NCI-H345 (cell line): ENCODE measurements around the gene DYSF.

Experiments
- DNase-seq: peaks from one replicate; lab custom pipeline; 2025; lab: John Stamatoyannopoulos, UW

Gene DYSF

DNA sequence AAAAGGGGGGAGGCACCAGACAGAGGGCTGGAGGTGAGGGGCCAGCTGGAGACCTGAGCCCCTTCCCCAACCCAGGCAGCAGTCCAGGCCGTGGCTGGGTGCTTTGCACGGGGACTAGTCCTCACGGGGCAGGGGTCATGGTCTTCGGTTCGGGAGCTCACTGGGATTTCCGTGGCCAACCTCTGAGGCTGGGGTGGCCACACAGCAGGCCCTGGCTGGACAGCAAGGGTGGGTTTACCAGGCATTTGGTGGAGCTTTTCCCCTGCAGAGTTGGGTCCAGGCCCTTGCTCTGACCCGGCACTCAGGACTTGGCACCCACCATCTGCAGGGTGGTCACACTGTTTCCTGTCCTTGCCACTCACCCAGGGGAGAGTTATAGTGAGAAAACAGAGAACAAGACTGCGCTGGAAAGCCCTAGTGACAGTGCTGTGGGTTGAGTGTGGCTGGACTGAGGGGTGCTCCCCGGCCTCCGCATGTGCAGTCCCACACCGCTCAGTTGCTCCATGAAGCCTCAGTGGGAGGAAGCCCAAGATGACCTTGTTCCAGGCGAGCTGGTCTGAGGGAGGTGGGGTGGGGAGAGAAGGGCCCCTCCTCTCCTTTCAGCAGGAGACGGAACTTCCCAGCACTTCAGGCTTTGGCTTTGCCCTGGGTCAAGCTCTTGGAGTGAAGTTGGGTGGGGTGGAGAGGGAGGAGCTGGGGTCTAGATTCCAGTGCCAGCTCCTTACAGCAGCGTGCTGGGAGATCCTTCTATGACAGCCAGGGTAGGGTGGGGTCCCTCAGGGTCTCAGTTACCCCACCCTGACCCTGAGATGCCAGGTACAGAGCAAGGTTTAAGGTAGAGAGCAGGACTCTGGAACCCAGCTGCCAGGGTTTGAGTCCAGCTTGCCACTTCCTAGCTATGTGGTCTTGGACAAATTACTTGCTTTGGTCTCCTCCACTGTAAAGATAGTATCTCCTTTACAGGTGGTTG is 219.8 kb downstream of the DYSF start:
- no peak for DNase-seq

- DNase-seq = no peak
Measured at GRCh38 chr2:71674158-71674851, 220.9 kb downstream of the DYSF start.

DNA sequence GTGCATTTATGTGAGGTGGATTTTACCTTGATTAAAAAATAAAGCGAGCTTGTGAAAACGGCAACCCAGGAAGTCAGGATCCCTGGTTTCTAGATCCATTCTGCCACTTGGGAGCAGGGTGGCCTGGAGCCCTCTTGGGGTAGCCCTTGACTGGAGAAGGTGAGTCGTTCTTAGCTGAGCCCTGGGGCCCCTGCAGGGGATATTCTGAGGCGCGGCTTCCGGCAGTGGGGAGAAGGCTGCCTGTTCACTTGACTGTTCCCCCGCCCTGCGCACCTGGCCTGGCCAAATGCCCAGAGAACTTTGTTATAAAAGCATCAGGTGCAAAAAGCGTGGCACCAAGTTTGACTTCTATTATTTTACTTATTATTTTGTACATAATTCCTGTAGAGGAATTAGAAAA is 221.9 kb downstream of the DYSF start:
- DNase-seq = peak; percentile 77

DNA sequence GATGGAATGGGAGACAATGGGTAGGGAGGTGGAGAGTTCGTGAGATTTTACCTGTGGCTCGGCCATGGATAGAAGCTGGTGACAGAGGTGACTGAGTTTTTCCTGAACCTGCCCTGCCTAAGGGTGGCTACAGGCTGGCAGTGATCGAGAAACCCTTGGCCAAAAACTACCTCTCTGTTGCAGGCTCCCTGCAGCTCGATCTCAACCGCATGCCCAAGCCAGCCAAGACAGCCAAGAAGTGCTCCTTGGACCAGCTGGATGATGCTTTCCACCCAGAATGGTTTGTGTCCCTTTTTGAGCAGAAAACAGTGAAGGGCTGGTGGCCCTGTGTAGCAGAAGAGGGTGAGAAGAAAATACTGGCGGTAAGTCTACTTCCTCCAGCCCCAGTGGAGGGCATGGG is 225.5 kb downstream of the DYSF start:
- peak; percentile 49 for DNase-seq

DNA sequence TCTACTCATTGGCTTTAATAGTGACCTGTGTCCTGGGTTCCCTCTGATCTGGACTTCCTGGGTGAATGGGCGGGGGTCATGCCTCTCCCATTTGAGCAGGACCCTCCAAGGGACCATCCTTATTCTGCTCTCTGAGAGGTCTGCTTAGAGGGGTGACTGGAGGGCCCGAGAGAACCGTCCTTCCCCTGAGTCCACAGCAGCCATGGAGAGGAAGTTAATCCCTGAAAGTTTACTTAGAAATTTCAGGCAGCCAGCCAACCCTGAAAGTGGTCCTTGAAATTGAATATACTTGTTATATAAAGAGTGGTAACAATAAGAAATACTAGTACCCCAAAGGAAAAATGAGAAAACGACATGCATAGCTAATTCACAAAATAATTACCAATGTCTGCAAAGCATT is 226.1 kb downstream of the DYSF start:
- DNase-seq = peak; percentile 75

GRCh38 chr2:71680925-71681324 is 227.6 kb downstream of the DYSF start:
- DNase-seq = no peak

DNA sequence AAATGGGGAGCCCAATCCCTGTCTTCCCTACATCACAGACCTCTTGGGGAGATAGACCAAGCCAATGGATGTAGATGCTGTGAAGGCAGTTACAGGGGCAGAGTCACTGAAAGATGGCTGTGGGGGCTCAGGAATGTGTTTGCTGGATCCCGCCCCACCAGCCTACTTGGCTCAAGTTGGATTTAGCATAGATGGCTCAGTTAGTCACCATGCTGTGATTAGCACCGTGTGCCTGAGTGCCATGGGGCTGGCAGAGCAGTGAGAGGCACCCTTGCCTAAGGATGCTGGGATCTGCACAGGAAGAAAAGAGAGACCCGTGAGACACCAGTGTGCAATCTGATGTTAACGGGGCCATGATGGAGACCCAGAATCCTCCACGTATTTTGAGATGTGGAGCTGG is 228.3 kb downstream of the DYSF start:
- DNase-seq = no peak

- no peak for DNase-seq
Measured at GRCh38 chr2:71682341-71682740, 229.0 kb downstream of the DYSF start.

DNA sequence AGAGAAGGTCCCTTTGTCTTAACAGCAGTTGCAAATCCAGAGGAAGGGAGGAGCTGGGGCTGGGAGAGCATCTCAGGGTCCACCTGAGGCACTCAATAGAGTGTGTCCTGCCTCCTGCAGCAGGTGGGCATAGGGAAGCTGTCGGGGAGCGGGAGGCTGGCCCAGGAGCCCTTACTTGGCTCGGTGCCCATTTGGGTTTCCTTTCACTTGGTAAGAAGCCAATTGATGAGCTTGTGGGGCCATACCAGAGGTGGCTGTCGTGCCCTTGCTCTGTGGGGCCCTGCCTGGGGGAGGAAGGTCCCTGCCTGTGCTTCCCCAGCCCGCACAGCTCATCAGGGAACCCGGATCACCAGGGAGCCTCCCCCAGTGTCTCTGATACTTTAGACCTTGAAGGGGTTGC is 229.7 kb downstream of the DYSF start:
- peak; percentile 81 for DNase-seq

- no peak for DNase-seq
Measured at GRCh38 chr2:71683666-71684065, 230.3 kb downstream of the DYSF start.

GRCh38 chr2:71684226-71685072 is 231.1 kb downstream of the DYSF start:
- no peak for DNase-seq

DNA sequence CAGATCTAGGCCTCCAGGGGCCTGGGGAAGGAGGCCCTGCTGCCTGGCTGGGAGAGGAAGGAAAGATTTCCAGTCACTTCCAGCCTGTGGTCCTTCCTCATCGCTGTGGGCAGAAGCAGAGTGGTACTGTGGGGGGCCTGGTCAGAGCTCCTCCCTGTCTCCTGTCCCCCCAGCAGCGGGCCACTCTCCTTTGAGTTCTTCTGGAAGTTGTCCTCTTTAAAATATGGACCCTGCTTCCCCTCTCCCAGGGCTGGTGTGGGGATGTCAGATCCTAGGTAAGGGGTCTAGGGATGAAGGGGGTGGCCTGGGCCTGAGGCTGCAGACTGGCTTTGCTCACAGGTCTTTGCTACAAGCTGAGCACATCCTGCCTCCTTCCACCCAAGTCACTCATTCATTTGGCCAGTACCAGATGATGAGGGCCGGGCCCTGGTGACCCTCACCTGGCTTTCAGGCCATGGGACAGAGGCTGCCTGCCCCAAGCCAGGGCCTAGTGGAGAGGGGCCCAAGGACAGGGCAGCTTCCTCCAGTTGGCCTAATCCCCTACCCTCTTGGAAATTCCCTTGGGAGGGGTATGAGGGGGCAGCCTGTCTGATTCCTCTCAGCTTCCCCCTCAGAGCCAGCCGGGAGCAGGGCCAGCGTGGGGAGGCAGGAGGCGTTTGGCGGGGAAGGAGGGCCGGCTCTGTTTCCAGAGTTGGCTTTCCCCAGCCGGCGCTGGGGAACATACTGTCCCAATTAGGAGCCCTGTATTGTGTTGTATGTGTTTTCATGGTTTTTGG is 231.9 kb downstream of the DYSF start:
- DNase-seq = no peak

DNA sequence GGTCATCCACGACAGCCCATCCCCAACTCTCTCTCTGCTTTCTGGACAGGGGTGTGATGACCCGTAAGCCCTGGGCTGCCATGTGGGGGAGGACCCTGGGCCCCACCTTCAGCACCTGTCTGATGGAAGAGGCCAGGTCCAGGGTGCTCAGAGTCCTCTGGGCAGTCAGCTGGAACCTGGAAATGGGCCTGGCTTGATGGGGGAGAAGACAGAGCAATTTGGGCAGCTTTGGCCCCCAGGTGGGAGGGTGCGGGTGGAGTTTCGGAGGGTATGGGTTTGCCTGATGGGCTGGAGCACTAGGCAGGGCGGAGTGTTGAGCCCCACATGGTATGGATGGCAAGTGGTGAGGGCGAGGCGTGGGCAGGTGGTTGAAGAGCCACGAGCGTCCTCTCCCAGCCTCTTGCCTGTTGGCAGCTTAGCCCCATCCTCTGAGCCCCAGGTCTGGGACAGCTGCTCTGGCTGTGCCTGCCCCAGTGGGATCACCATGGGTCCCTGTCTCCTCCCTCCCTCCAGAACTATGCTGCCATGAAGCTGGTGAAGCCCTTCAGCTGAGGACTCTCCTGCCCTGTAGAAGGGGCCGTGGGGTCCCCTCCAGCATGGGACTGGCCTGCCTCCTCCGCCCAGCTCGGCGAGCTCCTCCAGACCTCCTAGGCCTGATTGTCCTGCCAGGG is 232.7 kb downstream of the DYSF start:
- no peak for DNase-seq

DNA sequence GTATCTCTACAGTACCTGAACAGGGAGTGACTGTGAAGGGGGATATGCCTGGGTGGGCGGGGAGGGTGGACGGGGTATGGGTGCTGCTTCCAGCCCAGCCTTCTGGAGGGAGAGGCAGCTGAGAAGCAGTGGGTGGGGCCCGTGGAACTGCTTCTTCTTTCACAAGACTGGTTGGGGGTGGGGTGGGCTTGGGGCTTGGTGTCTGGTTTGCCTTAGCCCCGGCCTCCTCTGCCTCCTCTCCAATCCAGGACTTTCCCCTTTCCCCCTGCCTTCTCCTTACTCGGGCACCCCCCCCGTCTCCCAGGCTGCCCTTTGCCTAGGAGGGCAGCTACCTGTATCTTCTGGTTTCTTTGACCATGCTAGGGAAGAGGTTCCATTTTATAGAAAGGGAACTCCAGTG is 233.4 kb downstream of the DYSF start:
- DNase-seq = no peak

GRCh38 chr2:71687412-71687811 is 234.1 kb downstream of the DYSF start:
- DNase-seq = no peak

DNA sequence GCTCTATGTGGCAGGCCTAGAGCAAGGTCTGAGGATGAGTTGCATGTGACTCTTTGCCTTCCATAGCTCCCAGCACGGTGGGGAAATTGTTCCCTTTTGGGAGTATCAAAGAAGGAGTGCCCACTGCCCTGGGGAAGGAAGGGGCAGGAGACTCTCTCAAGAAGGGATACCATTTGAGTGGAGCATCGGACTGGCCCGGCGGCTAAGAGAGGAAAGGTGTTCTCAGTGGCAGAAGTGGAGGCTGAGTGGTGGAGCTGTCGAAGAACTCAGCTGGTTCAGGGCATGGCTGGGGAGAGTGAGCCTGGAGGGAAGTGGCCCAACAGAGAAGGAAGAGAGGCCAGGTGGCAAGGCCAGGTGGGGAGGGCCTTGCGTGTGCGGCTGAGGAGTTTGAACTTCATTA is 235.2 kb downstream of the DYSF start:
- no peak for DNase-seq

DNA sequence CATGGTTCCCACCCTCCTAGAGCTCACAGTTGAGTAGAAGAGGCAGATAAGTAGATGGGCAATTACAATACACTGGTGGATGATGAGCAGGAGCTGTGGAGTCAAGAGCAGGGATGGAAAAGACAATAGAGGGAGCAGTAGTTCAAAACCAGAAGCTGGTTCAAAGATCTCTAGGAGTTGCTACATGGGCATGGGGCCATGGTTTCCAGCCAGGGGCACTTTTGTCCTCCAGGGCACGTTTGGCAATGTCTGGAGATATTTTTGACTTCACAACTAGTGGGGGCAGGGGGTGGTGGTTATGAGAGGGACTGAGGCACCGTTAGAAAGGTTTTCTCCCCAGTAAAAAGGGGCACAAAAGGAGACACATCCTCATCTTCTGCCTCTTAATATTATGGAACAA is 236.0 kb downstream of the DYSF start:
- DNase-seq = no peak

GRCh38 chr2:71689968-71690834 is 236.8 kb downstream of the DYSF start:
- DNase-seq = no peak

DNA sequence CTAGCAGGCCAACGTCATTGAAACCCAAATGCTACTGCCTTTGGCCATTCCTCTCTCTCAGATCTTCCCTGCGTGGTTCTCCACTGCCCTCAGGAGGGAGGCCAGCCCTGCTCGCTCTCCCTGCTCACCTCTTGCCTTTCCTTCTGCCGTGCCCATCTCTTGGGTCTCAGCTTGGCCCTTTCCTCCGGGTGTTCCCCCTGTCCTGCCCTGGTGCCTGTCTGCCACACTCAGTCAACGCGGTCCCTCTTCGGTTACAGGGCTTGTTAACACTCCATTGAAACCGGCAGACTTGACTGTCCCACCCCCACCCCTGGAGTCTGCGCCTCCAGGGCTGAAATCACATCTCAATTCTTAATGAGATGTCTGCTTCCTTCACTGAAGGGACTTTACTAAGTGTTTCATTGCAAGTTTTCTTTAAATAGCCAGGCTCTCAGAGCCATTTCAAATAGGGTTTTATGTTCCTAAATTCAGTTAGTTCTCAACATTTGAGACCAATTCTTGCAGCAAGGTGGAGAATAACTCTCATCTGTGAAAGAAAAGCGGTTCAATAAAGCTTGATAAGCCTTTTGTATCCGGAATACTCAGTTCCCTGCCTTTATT is 237.6 kb downstream of the DYSF start:
- DNase-seq = no peak
